ENCODE data around the gene TP53AIP1. TPM values are rescaled to one million over a fixed set of nuclear protein-coding genes. Genes with fewer than 3 reads are reported as not detected.
A peak's percentile ranks its signal among the peaks of the same experiment; 100 is the strongest.

TP53AIP1 gene
- total and polyA plus RNA-seq, 2 of the 8 experiments (the other 6 are each of a cell fraction or from before 2014, with no cell fraction given), result 0.03 TPM; not detected in 1

DNA sequence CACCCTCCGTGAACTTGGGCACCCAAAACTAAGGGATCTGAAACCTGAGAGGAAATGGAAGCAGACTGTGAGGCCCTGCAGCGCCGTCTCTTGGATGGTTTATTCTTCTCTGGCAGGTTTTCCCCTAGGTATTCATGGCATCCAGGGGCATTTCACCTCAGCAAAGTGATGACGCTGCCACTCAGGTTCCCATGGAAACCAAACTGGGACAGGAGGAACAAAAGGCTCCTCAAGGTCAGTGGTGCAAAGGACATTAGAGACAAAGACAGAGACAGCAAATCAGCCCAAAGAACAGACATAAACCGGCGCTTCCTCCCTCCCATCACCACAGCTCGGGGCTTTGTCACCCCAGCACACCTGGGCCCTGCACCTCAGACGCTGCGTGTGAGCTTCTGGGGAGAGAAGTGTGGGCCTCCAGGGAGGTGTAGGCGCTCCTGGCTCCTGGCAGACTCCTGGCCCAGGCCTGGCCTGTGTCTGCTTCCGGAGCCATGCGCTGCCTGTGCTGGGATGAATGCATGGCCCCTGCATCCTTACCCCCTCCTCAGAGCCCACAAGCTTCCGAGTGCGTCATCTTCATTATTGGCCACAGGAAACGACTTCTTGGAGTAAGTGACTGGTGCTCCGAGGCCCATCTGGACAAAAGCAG, 5.9 kb downstream of the TP53AIP1 start:
- peak; percentile 87 for FAIRE-seq
- no peaks in the 10 kb centered on the region for H3K79me2 ChIP-seq (ENCODE audit: control insufficient read depth in 1 of 2, insufficient read depth in 2 of 2, low read length in 2 of 2)
- H3K4me2 ChIP-seq (ENCODE audit: insufficient read depth in 1 of 2, low read depth in 2 of 2, low read length in 2 of 2), result peak overlapping the region; percentile 7 to 46; a peak in 2 of 4 replicates
- no peak overlapping the region for H3K56ac ChIP-seq (replicated peaks; ENCODE audit: insufficient read length, low read depth, low read length)
- peaks cover 0 to 2% of the 10 kb centered on the region in 2 experiments; a peak in 1 of 4 replicates for H3K9me3 ChIP-seq (ENCODE audit: insufficient read depth in 2 of 2, low read depth in 1 of 2, low read length in 1 of 2)
- peak overlapping the region; percentile 46 for H3K27ac ChIP-seq (ENCODE audit: low read depth, low read length)
- ChIA-PET CTCF (ENCODE audit: partially characterized antibody) (interaction anchor here (0.7 to 14.7 kb wide), 12 partner anchors 8 to 421 kb away, joined by 3 to 243 read pairs (median 6); partner anchors contain the start of gene KCNJ5), POLR2A (ENCODE audit: partially characterized antibody) (interaction anchor here (1.1 kb wide), 1 partner anchor 45 kb away, joined by 6 read pairs; no protein-coding TSS in a partner anchor)
- H3K27me3 ChIP-seq (replicated peaks in 1 of 4; ENCODE audit: control insufficient read depth in 3 of 4, extremely low read depth in 1 of 4, insufficient read depth in 3 of 4, low read length in 3 of 4), result peaks cover 0 to 20% (median 10%) of the 10 kb centered on the region in 4 experiments; a peak in 6 of 7 replicates
- no peaks in the 10 kb centered on the region for H3K23me2 ChIP-seq (ENCODE audit: low read depth, low read length)
- H3K79me1 ChIP-seq (ENCODE audit: low read depth, low read length), result no peaks in the 10 kb centered on the region
- no peak overlapping the region for H4K5ac ChIP-seq (ENCODE audit: insufficient read length, low read depth, low read length)
- H3K4me1 ChIP-seq (replicated peaks in 1 of 4; ENCODE audit: control insufficient read depth in 3 of 4, insufficient read depth in 4 of 4, low read length in 3 of 4), result peaks cover 0 to 12% (median 9%) of the 10 kb centered on the region in 4 experiments; a peak in 6 of 7 replicates
- no peak overlapping the region for H3K14ac ChIP-seq (ENCODE audit: insufficient read length)
- H3K23ac ChIP-seq (ENCODE audit: insufficient read length), result no peak overlapping the region
- no peak overlapping the region for H3K4me3 ChIP-seq (ENCODE audit: extremely low read depth in 1 of 4, insufficient read depth in 2 of 4, low read depth in 3 of 4, low read length in 4 of 4)
- no peak overlapping the region for H4K91ac ChIP-seq (replicated peaks; ENCODE audit: insufficient read length, low read length)
- peak overlapping the region in 2 of 4 experiments; percentile 38 to 49; a peak in 4 of 7 replicates for H3K9ac ChIP-seq (replicated peaks in 1 of 4; ENCODE audit: extremely low read depth in 1 of 4, low read depth in 3 of 4, low read length in 3 of 4)
- no peak overlapping the region for H2BK120ac ChIP-seq (replicated peaks; ENCODE audit: low read depth, low read length)
- H3K36me3 ChIP-seq (ENCODE audit: control insufficient read depth in 2 of 4, insufficient read depth in 4 of 4, low read length in 3 of 4), result no peaks in the 10 kb centered on the region
- H3K18ac ChIP-seq (ENCODE audit: extremely low read depth, low read length), result peak overlapping the region; percentile 66; the same call in 1 of the 2 replicates
- peak overlapping the region; percentile 21; the same call in 1 of the 2 replicates for H2BK20ac ChIP-seq (ENCODE audit: low read length)
- H3K4ac ChIP-seq (replicated peaks; ENCODE audit: insufficient read length, low read depth, low read length), result no peak overlapping the region
- no peak overlapping the region for H2AFZ ChIP-seq (ENCODE audit: low read length)
- H2BK5ac ChIP-seq (ENCODE audit: low read depth, low read length), result no peak overlapping the region
- peak overlapping the region; percentile 58; the same call in 1 of the 2 replicates for H4K8ac ChIP-seq (ENCODE audit: extremely low read depth, insufficient read depth, low read length)
- no peaks in the 10 kb centered on the region for H4K20me1 ChIP-seq (replicated peaks in 1 of 2; ENCODE audit: control insufficient read depth in 1 of 2, insufficient read depth in 2 of 2, low read length in 2 of 2)
- no peak overlapping the region; the same call in 1 of the 2 replicates for H2AK5ac ChIP-seq (ENCODE audit: low read depth, low read length)
- H2BK12ac ChIP-seq (ENCODE audit: low read depth, low read length), result peak overlapping the region; percentile 82; the same call in 1 of the 2 replicates
- peak; percentile 39 to 65 for DNase-seq (ENCODE audit: low read depth in 1 of 2, low spot score in 2 of 2)
- peak overlapping the region; percentile 29; the same call in 1 of the 2 replicates for H2BK15ac ChIP-seq (ENCODE audit: low read length)
- WGBS, 2 experiments (ENCODE audit: extremely low coverage in 1 of 2, insufficient coverage in 1 of 2, insufficient read length in 1 of 2, insufficient replicate concordance in 2 of 2, low coverage in 1 of 2, low lambda C conversion rate in 2 of 2, missing lambda C conversion rate in 1 of 2), result 50% methylated on average over 16 of the region's 16 CpGs; no CpG with 5 or more reads in 1 of the 2 experiments
- peak; percentile 86; the same call in 1 of the 2 replicates for TF ChIP-seq RBBP5 (IDR thresholded peaks at IDR 0.05; ENCODE audit: borderline replicate concordance, low read depth, low read length)
- peak; percentile 40 to 44; a peak in 3 of 4 replicates for TF ChIP-seq RAD21 (IDR thresholded peaks at IDR 0.05 in 1 of 2, conservative IDR thresholded peaks at IDR 0.05 in 1 of 2; ENCODE audit: low read depth in 2 of 2, low read length in 2 of 2)
- TF ChIP-seq JUN (IDR thresholded peaks at IDR 0.05; ENCODE audit: low read depth, low read length), result no peak
- TF ChIP-seq TCF12 (IDR thresholded peaks at IDR 0.05; ENCODE audit: low read depth, low read length), result no peak
- TF ChIP-seq CHD1 (IDR thresholded peaks at IDR 0.05; ENCODE audit: low read depth, low read length), result no peak
- TF ChIP-seq, protein P1, sequence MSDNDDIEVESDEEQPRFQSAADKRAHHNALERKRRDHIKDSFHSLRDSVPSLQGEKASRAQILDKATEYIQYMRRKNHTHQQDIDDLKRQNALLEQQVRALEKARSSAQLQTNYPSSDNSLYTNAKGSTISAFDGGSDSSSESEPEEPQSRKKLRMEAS (IDR thresholded peaks at IDR 0.05), result peak; percentile 16; the same call in 1 of the 2 replicates
- no peak for TF ChIP-seq POLR2AphosphoS5 (IDR thresholded peaks at IDR 0.05; ENCODE audit: low read depth, low read length)
- no peak for TF ChIP-seq SIRT6 (IDR thresholded peaks at IDR 0.05; ENCODE audit: low read length)
- TF ChIP-seq, protein P2, sequence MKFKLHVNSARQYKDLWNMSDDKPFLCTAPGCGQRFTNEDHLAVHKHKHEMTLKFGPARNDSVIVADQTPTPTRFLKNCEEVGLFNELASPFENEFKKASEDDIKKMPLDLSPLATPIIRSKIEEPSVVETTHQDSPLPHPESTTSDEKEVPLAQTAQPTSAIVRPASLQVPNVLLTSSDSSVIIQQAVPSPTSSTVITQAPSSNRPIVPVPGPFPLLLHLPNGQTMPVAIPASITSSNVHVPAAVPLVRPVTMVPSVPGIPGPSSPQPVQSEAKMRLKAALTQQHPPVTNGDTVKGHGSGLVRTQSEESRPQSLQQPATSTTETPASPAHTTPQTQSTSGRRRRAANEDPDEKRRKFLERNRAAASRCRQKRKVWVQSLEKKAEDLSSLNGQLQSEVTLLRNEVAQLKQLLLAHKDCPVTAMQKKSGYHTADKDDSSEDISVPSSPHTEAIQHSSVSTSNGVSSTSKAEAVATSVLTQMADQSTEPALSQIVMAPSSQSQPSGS (IDR thresholded peaks at IDR 0.05; ENCODE audit: low read length), result no peak
- TF ChIP-seq CREB1 (IDR thresholded peaks at IDR 0.05), result peak; percentile 67; the same call in 1 of the 2 replicates

Measured in H1 (cell line).